ENCODE data around the gene ADCY3. TPM values are rescaled to one million over a fixed set of nuclear protein-coding genes. Genes with fewer than 3 reads are reported as not detected.
A peak's percentile ranks its signal among the peaks of the same experiment; 100 is the strongest.

The ADCY3 gene
- total and polyA plus RNA-seq, 2 donors from 2014 or later, result 21.1 to 44.6 TPM

DNA sequence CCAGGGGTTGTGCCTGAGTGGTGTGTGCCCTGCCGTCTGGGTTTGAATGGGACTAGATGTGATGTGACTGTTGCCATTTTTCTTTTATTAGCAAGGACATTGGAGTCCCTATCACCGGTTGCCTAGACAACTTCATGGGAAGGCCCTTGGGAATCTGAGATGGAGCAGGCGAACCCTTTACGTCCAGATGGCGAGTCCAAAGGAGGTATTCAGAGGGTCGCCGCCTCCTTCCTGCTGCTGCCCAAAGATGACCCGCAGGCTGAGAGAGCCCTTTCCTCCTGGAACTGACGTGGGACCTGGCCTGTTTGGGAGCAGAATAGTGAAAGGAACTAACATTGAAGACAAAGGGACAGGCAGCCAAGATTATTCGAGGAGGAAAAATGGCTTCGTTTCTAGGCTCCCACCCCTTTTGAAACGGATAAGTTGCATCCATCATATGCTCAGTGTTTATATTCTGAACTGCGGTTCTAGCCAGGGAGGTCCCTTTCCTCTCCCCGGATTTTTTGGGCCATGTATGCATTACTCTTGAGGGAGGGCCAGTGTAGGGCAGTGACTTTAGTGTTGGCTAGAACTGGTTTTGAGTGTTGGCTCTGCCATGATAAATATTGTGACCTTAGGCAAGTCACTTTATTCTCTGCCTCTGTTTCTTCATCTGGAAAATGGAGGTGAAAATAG is 126.1 kb downstream of the ADCY3 start:
- TF ChIP-seq, protein P1, sequence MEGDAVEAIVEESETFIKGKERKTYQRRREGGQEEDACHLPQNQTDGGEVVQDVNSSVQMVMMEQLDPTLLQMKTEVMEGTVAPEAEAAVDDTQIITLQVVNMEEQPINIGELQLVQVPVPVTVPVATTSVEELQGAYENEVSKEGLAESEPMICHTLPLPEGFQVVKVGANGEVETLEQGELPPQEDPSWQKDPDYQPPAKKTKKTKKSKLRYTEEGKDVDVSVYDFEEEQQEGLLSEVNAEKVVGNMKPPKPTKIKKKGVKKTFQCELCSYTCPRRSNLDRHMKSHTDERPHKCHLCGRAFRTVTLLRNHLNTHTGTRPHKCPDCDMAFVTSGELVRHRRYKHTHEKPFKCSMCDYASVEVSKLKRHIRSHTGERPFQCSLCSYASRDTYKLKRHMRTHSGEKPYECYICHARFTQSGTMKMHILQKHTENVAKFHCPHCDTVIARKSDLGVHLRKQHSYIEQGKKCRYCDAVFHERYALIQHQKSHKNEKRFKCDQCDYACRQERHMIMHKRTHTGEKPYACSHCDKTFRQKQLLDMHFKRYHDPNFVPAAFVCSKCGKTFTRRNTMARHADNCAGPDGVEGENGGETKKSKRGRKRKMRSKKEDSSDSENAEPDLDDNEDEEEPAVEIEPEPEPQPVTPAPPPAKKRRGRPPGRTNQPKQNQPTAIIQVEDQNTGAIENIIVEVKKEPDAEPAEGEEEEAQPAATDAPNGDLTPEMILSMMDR (IDR thresholded peaks at IDR 0.05; ENCODE audit: borderline replicate concordance, extremely low read depth, insufficient read depth), result no peak
- no peak overlapping the region for H3K27ac ChIP-seq (ENCODE audit: low read depth in 2 of 2, low read length in 2 of 2)
- peaks cover 0 to 3% (median 3%) of the 10 kb centered on the region in 3 donors for H3K36me3 ChIP-seq (ENCODE audit: control insufficient read depth in 2 of 3, insufficient read depth in 3 of 3, low read length in 3 of 3)
- no peaks in the 10 kb centered on the region for H3K27me3 ChIP-seq (ENCODE audit: control insufficient read depth, insufficient read depth, low read length)
- H3K9me3 ChIP-seq (ENCODE audit: control insufficient read depth in 2 of 3, insufficient read depth in 1 of 3, low read length in 3 of 3), result no peaks in the 10 kb centered on the region
- peaks cover 0 to 9% (median 0%) of the 10 kb centered on the region in 3 donors for H3K4me1 ChIP-seq (ENCODE audit: control insufficient read depth in 2 of 3, insufficient read depth in 2 of 3, low read depth in 1 of 3, low read length in 3 of 3)
- H3K4me3 ChIP-seq (ENCODE audit: low read length in 3 of 3), result peak overlapping the region; percentile 87 to 95 (median 91)
- FAIRE-seq (no peak), DNase-seq (peak in 3 of 5 donors; percentile 46 to 65 (median 61))
- intact Hi-C loops (cut with DNase I), result no loop called here
- peak overlapping the region; percentile 82 to 93 (median 88) for H3K9ac ChIP-seq (ENCODE audit: low read length in 3 of 3)

DNA sequence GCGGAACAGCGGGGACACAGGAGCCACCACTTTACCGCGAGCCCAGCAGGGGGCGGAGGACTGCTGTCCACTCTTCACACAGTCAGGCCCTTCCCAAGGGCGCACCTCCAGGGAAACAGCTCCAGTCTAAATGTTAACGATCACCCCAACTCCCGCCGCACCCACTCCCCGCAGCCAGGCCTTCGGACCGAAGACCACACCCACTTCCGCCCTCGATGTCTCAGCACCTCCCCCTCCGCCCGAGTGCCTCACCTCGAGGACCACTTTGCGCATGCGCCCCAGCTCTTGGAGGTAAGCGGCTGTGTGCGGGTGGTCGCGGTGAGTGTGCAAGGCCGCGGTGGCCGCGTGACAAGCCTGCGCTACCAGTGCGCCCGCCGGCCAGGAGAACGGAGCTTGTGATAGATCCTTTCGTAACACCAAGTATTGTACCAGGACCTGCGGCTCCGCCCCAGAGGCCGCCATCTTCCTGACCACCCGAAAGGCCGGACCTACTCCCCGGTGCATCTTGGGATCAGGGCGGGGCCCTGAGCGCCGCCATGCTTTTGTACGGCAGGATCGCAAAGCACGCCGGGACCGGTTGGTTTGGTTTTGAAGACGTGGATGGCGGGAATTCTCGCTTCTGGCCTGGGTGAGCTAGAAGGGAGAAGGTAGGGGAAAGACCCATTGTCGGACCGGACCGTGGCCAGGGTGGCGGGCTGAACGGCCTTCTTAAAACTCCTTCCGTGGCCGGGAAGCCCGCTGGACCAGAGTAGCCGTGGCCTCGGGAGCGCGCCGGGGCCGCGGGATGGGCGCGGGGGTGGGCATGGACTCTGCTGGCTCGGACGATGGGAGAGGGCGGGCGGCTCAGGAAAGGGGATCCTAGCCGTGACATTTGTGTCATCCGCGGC is 126.9 kb downstream of the ADCY3 start, which contains the start of the genes CENPO and PTRHD1:
Gene CENPO, plus strand, starts transcription at position 552 of the 887 bp plus-strand sequence. CDS start 495 bp downstream, outside the sequence.
Gene PTRHD1, minus strand, starts transcription at position 518 of the 887 bp plus-strand sequence. Its CDS starts 14 bp downstream, at position 504.
- no peaks in the 10 kb centered on the region for H3K9me3 ChIP-seq (ENCODE audit: control insufficient read depth in 2 of 3, insufficient read depth in 1 of 3, low read length in 3 of 3)
- H3K27ac ChIP-seq (ENCODE audit: low read depth in 2 of 2, low read length in 2 of 2), result peak within 1 kb of the TSS; percentile 100
- DNase-seq (peak; percentile 97 to 99 (median 99)), FAIRE-seq (no peak)
- intact Hi-C loops (cut with DNase I), result no loop called here
- H3K4me3 ChIP-seq (ENCODE audit: low read length in 3 of 3), result peak within 1 kb of the TSS; percentile 87 to 95 (median 91)
- peaks cover 0 to 3% (median 3%) of the 10 kb centered on the region in 3 donors for H3K36me3 ChIP-seq (ENCODE audit: control insufficient read depth in 2 of 3, insufficient read depth in 3 of 3, low read length in 3 of 3)
- no peaks in the 10 kb centered on the region for H3K27me3 ChIP-seq (ENCODE audit: control insufficient read depth, insufficient read depth, low read length)
- H3K4me1 ChIP-seq (ENCODE audit: control insufficient read depth in 2 of 3, insufficient read depth in 2 of 3, low read depth in 1 of 3, low read length in 3 of 3), result peaks cover 0 to 9% (median 0%) of the 10 kb centered on the region in 3 donors
- TF ChIP-seq, protein P1 (IDR thresholded peaks at IDR 0.05; ENCODE audit: borderline replicate concordance, extremely low read depth, insufficient read depth), result peak; percentile 53
- H3K9ac ChIP-seq (ENCODE audit: low read length in 3 of 3), result peak within 1 kb of the TSS; percentile 82 to 93 (median 88)

DNA sequence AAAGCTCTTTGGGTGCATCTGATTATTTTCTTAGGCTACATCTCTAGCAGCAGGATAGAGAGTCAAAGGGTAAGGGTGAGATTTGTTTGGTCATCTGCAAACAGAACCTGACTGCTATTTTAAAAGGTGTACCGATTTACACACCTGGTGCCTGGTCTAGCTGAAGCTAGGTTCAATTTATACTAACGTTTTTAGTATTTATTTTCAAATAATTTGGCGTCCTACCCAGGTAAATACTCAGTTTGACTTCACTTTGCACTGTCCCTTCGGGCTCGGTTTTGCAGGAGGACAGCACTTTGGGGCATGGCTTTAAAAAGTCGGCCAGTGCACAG is 127.5 kb downstream of the ADCY3 start:
- TF ChIP-seq, protein P1 (IDR thresholded peaks at IDR 0.05; ENCODE audit: borderline replicate concordance, extremely low read depth, insufficient read depth), result no peak
- Histone ChIP-seq H3K36me3 (ENCODE audit: control insufficient read depth in 2 of 3, insufficient read depth in 3 of 3, low read length in 3 of 3) (peaks cover 0 to 3% (median 3%) of the 10 kb centered on the region in 3 donors), H3K27me3 (ENCODE audit: control insufficient read depth, insufficient read depth, low read length) (no peaks in the 10 kb centered on the region), H3K4me1 (ENCODE audit: control insufficient read depth in 2 of 3, insufficient read depth in 2 of 3, low read depth in 1 of 3, low read length in 3 of 3) (peaks cover 0 to 9% (median 0%) of the 10 kb centered on the region in 3 donors), H3K9ac (ENCODE audit: low read length in 3 of 3) (peak overlapping the region; percentile 78 to 93 (median 82)), H3K9me3 (ENCODE audit: control insufficient read depth in 2 of 3, insufficient read depth in 1 of 3, low read length in 3 of 3) (no peaks in the 10 kb centered on the region), H3K4me3 (ENCODE audit: low read length in 3 of 3) (peak overlapping the region; percentile 87 to 95 (median 91)), H3K27ac (ENCODE audit: low read depth in 2 of 2, low read length in 2 of 2) (peak overlapping the region; percentile 100)
- no peak for FAIRE-seq
- no peak for DNase-seq
- intact Hi-C loops (cut with DNase I), result no loop called here
